GM12878 (cell line): ENCODE data around the gene SIGLEC11. TPM values are rescaled to one million over a fixed set of nuclear protein-coding genes. Genes with fewer than 3 reads are reported as not detected.

ENCODE experiments used
- ATAC-seq: fragments of 200-7000 bp; cut with Tn5 transposase; 3 replicates; pipeline ENCODE4 v1.9.1; 2020; ENCODE audit warnings: mild to moderate bottlenecking, moderate library complexity
- BruUV-seq: library from RNA; stranded (reverse); fragments of 400-500 nt; replicated peaks from 2 replicates; lab custom pipeline; 2021; lab: Mats Ljungman, UMichigan
- CTCF ChIA-PET: fragments of 300-600 bp; sonication (Branson Sonifier 250); formaldehyde crosslinking; extraction: SDS; loops from one replicate; lab custom pipeline; 2021; ENCODE audit warnings: inconsistent platforms; lab: Yijun Ruan, JAX
- POLR2A ChIA-PET: fragments of 350-600 bp; formaldehyde crosslinking; extraction: SDS; loops from one replicate; lab custom pipeline; 2021; ENCODE audit warnings: inconsistent platforms; lab: Charles Lee
- RAD21 ChIA-PET: fragments of 300-600 bp; sonication (Branson Sonifier 250); formaldehyde crosslinking; loops from one replicate; lab custom pipeline; 2023; ENCODE audit warnings: antibody characterized with exemption; ENCODE audit not compliant: unreplicated experiment; lab: Charles Lee
- SMC1A ChIA-PET: fragments of 300-600 bp; sonication (Branson Sonifier 250); formaldehyde crosslinking; loops from one replicate; lab custom pipeline; 2023; ENCODE audit not compliant: unreplicated experiment, uncharacterized antibody; lab: Charles Lee
- DNase-seq: peaks from one replicate; pipeline ENCODE4 v3.0.0-alpha.2; 2011; ENCODE audit warnings: low read depth, low spot score
- FAIRE-seq: peaks from 3 replicates; lab custom pipeline; 2011; peaks lifted over from hg19 to GRCh38; lab: Jason Lieb, UNC
- H2AFZ ChIP-seq: 2 replicates; pipeline ENCODE4 v1.6.0; 2011; ENCODE audit warnings: low read depth, low read length, control low read depth; ENCODE audit not compliant: control insufficient read depth
- H3K27ac ChIP-seq: 2 replicates; pipeline ENCODE4 v1.5.1; 2011; ENCODE audit warnings: control low read depth; ENCODE audit not compliant: control insufficient read depth, insufficient read depth
- H3K27me3 ChIP-seq, 2 experiments: replicated peaks in 1 of 2; 2 replicates each; pipeline versions ENCODE4 v1.6.0 to v1.6.1; 2011; ENCODE audit warnings: low read length in 1 of 2; ENCODE audit not compliant: control insufficient read depth in 2 of 2, insufficient read depth in 2 of 2
- H3K36me3 ChIP-seq, 2 experiments: 2 replicates each; pipeline ENCODE4 v1.5.1; 2011; ENCODE audit warnings: low read length in 1 of 2; ENCODE audit not compliant: control insufficient read depth in 2 of 2, insufficient read depth in 2 of 2
- H3K4me1 ChIP-seq: 2 replicates; pipeline ENCODE4 v1.6.1; 2011; ENCODE audit warnings: mild to moderate bottlenecking, low read length, moderate library complexity, mixed read lengths; ENCODE audit not compliant: control insufficient read depth, insufficient read depth
- H3K4me2 ChIP-seq: 2 replicates; pipeline ENCODE4 v1.6.0; 2011; ENCODE audit warnings: control low read depth; ENCODE audit not compliant: control insufficient read depth, insufficient read depth
- H3K4me3 ChIP-seq: fragments of 200-600 bp; sonication (generic); 2 replicates; pipeline ENCODE4 v1.5.1; 2016
- H3K79me2 ChIP-seq: 2 replicates; pipeline ENCODE4 v1.6.0; 2011; ENCODE audit warnings: low read length; ENCODE audit not compliant: control insufficient read depth, insufficient read depth
- H3K9ac ChIP-seq: 2 replicates; pipeline ENCODE4 v1.8.0; 2011; ENCODE audit warnings: low read length, control low read depth, mixed read lengths; ENCODE audit not compliant: control insufficient read depth, insufficient read depth
- H3K9me3 ChIP-seq: replicated peaks from 3 replicates; pipeline ENCODE4 v1.5.1; 2011; ENCODE audit warnings: mild to moderate bottlenecking, low read length; ENCODE audit not compliant: control insufficient read depth, insufficient read depth
- H4K20me1 ChIP-seq: 2 replicates; pipeline ENCODE4 v1.6.0; 2011; ENCODE audit not compliant: control insufficient read depth, insufficient read depth
- CEBPZ ChIP-seq: fragments of 150-350 bp; IDR thresholded peaks from 2 replicates; pipeline ENCODE4 v1.6.1; 2016; ENCODE audit warnings: low read depth, low read length
- POLR2A ChIP-seq: IDR thresholded peaks from 2 replicates; pipeline ENCODE4 v1.6.1; 2011; ENCODE audit warnings: low read depth, mild to moderate bottlenecking, low read length
- POLR2AphosphoS2 ChIP-seq: IDR thresholded peaks from 2 replicates; pipeline ENCODE4 v1.6.1; 2011; ENCODE audit warnings: low read depth, mild to moderate bottlenecking, low read length, improper control_type of control experiment, moderate library complexity
- TBL1XR1 ChIP-seq: IDR thresholded peaks from 2 replicates; pipeline ENCODE4 v1.6.1; 2012; ENCODE audit warnings: low read depth, low read length, improper control_type of control experiment
- WGBS: methylation state at CpG from one replicate; pipeline ENCODE4 v1.1.6; 2016; ENCODE audit warnings: low lambda C conversion rate; ENCODE audit not compliant: insufficient replicate concordance, insufficient coverage; ENCODE audit errors: missing lambda C conversion rate; 5-methylcytosine and 5-hydroxymethylcytosine counted together
- in situ Hi-C: fragments of 300-500 bp; cut with MboI; formaldehyde crosslinking; loops from 9 replicates; pipeline ENCODE4 v1.14.3; 2018; ENCODE audit warnings: mixed read lengths
- intact Hi-C: fragments of 100-400 bp; cut with micrococcal nuclease; formaldehyde crosslinking; loops from one replicate; pipeline ENCODE4 v1.14.2; 2022; ENCODE audit not compliant: unreplicated experiment
- polyA plus RNA-seq, 11 experiments: library from polyadenylated mRNA; depleted of rRNA in 4 of 11; unstranded in 6 of 11; stranded (reverse) in 5 of 11; fragments of >200 nt; fragmentation: Nextera tagmentation in 4 of 11; fragmentation: Illumina TruSeq in 1 of 11; extraction: Ambion mirVana in 4 of 11; extraction: Trizol in 1 of 11; gene quantifications; 1 replicate in 1 of 11; 2 replicates in 10 of 11; pipeline versions ENCODE4 v1.2.1 to v1.2.3, GENCODE V29; 2011 to 2016; ENCODE audit warnings: inconsistent platforms in 2 of 11, missing spikeins in 2 of 11, low read depth in 1 of 11
- total RNA-seq, 4 experiments: library from RNA; depleted of rRNA in 3 of 4; stranded (reverse); fragments of >200 nt in 3 of 4; fragmentation: Illumina TruSeq in 1 of 4; extraction: Trizol in 1 of 4; gene quantifications; 2 replicates each; pipeline versions ENCODE4 v1.2.1 to v1.2.3, GENCODE V29; 2013 to 2021

SIGLEC11 gene
- total and polyA plus RNA-seq, 10 of the 15 experiments (the other 5 are each of a cell fraction or from before 2014, with no cell fraction given), result not detected

DNA sequence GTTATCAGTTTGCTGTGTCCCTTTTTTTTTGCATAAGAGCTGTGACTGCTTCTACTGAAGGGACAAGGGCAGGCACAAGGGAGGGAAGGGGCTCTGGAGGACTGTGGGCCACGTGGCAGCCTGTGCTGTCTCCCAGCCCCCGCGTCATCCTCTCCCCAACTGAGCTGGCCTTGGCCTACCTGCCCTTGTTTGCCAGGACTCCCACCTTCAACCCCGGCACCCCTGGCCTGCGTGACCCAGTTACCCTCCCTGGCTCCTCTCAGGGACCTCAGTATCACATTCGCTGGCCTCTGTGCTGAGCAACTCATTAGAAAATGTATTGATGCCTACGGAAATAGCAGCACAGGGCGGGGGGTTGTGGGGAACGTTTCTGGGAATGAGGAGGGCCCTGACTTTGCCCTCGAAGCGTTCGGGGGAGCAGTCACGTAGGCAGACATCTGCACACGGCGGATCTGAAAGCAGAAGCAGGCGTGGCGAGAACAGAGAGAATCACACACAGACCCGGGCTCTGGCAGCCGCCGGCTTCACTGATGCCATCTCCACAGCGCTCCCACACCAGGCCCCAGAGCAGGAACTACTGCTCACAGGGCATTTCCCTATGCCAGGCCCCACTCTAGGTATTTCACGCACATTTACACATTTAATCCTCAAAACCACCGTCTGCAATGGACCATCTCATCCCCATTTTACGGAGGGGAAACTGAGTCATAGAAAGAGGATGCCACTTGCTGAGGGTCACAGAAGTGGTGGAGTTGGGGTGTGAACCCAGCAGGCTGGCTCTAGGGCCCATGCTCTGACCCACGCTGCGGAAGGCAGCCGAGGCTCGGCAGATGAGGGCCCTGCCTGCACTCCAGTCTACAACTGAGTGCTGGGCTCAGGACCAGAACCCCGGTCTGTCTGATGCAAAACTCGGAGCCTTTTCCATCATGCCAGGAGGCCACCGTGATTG is 37.6 kb downstream of the SIGLEC11 start:
- CTCF ChIA-PET, result interaction anchor here (1.5 kb wide), 1 partner anchor 9 kb away, joined by 6 read pairs; no protein-coding TSS in a partner anchor
- WGBS, result 93% methylated on average over 31 of the region's 31 CpGs
- H3K4me1 ChIP-seq, result peaks cover 44% of the 10 kb centered on the region

More for the DNA sequence above, 37.6 kb downstream of the SIGLEC11 start:
- BruUV-seq, result no TSS peak
- SMC1A ChIA-PET, result interaction anchor here (1.9 kb wide), 1 partner anchor 12 kb away, joined by 7 read pairs; no protein-coding TSS in a partner anchor
- peak overlapping the region; percentile 52 for H3K27ac ChIP-seq
- no peak overlapping the region for H2AFZ ChIP-seq
- peak overlapping the region; percentile 26; the same call in 1 of the 2 replicates for H3K9ac ChIP-seq
- no peak for ATAC-seq
- peak overlapping the region; percentile 76 for H3K4me2 ChIP-seq
- in situ Hi-C loops, result no loop called here
- peaks cover 18 to 36% of the 10 kb centered on the region in 2 experiments for H3K36me3 ChIP-seq
- POLR2A ChIA-PET, result interaction anchor here (0.7 to 2.3 kb wide), 4 partner anchors 11 to 37 kb away, joined by 3 to 17 read pairs (median 5); partner anchors contain the start of gene IL4I1
- DNase-seq, result peak; percentile 56
- peak overlapping the region; percentile 59; the same call in 1 of the 2 replicates for H3K4me3 ChIP-seq
- no peaks in the 10 kb centered on the region for H3K27me3 ChIP-seq
- H3K9me3 ChIP-seq, result no peaks in the 10 kb centered on the region
- H3K79me2 ChIP-seq, result peaks cover 92% of the 10 kb centered on the region
- intact Hi-C loops, result no loop called here
- FAIRE-seq, result no peak
- no peaks in the 10 kb centered on the region; the same call in 1 of the 2 replicates for H4K20me1 ChIP-seq
- RAD21 ChIA-PET, result interaction anchor here (1.5 kb wide), 1 partner anchor 12 kb away, joined by 7 read pairs; no protein-coding TSS in a partner anchor
- TF ChIP-seq POLR2A, result 0 out of 2 replicates have a peak, but pooled peaks have one; percentile 27
- no peak for TF ChIP-seq TBL1XR1
- no peak for TF ChIP-seq CEBPZ
- TF ChIP-seq POLR2AphosphoS2, result 0 out of 2 replicates have a peak, but pooled peaks have one; percentile 5
